HCT116 (cell line): ENCODE data around the gene SAPCD2. TPM values are rescaled to one million over a fixed set of nuclear protein-coding genes. Genes with fewer than 3 reads are reported as not detected.

ENCODE experiments used
- ATAC-seq: fragments of 200-7000 bp; cut with Tn5 transposase; 2 replicates; pipeline ENCODE4 v1.9.1; 2020; ENCODE audit warnings: mild to moderate bottlenecking, moderate library complexity
- BruUV-seq: library from RNA; stranded (reverse); fragments of 400-500 nt; replicated peaks from 2 replicates; lab custom pipeline; 2021; lab: Mats Ljungman, UMichigan
- CTCF ChIA-PET: fragments of 300-600 bp; sonication (Branson Sonifier 250); formaldehyde crosslinking; loops from one replicate; lab custom pipeline; 2021; ENCODE audit warnings: antibody characterized with exemption; lab: Charles Lee
- POLR2A ChIA-PET: fragments of 300-600, 350-600 bp; sonication (Branson Sonifier 250); formaldehyde crosslinking; loops from one replicate; lab custom pipeline; 2021; ENCODE audit warnings: antibody characterized with exemption; lab: Charles Lee
- RAD21 ChIA-PET, 2 experiments: fragments of 300-600 bp; sonication (Branson Sonifier 250); formaldehyde crosslinking; loops; one replicate each; lab custom pipeline; 2023; ENCODE audit warnings: low total read pairs in 2 of 2; ENCODE audit not compliant: uncharacterized antibody in 2 of 2, unreplicated experiment in 2 of 2, low non-redundant PET in 1 of 2; lab: Charles Lee
- DNase-seq: peaks from one replicate; pipeline ENCODE4 v3.0.0-alpha.2; 2010; ENCODE audit warnings: low read depth, low spot score
- H2AFZ ChIP-seq: fragments of 200-600 bp; shearing (Covaris generic), sonication (generic); 2 replicates; pipeline ENCODE4 v1.6.1; 2017; ENCODE audit warnings: low read depth, mixed run types, mixed read lengths, antibody characterized with exemption, low read length; ENCODE audit not compliant: poor library complexity, severe bottlenecking
- H3K27ac ChIP-seq: 2 replicates; pipeline ENCODE4 v1.5.1; 2012; ENCODE audit warnings: low read depth, low read length
- H3K27me3 ChIP-seq: fragments of 200-600 bp; sonication (generic); 2 replicates; pipeline ENCODE4 v1.6.1; 2016; ENCODE audit warnings: mixed run types, low read length, mixed read lengths; ENCODE audit not compliant: insufficient read depth
- H3K36me3 ChIP-seq, 2 experiments: fragments of 200-500 bp in 1 of 2; fragments of 200-600 bp in 1 of 2; sonication (Bioruptor generic) in 1 of 2; sonication (generic) in 1 of 2; 2 replicates each; pipeline versions ENCODE4 v1.5.1 to v1.6.1; 2014 to 2016; ENCODE audit warnings: low read length in 2 of 2, inconsistent platforms in 1 of 2, mixed read lengths in 1 of 2, mixed run types in 1 of 2; ENCODE audit not compliant: insufficient read depth in 2 of 2, control insufficient read depth in 1 of 2
- H3K4me1 ChIP-seq, 2 experiments: fragments of 200-600 bp in 1 of 2; sonication (generic) in 1 of 2; 2 replicates each; pipeline versions ENCODE4 v1.5.1 to v1.6.1; 2012 to 2017; ENCODE audit warnings: low read length in 2 of 2, inconsistent platforms in 1 of 2, mild to moderate bottlenecking in 1 of 2, mixed read lengths in 1 of 2, mixed run types in 1 of 2, moderate library complexity in 1 of 2; ENCODE audit not compliant: insufficient read depth in 2 of 2, control insufficient read depth in 1 of 2
- H3K4me2 ChIP-seq: fragments of 200-600 bp; sonication (generic); 2 replicates; pipeline ENCODE4 v1.6.1; 2017; ENCODE audit warnings: mixed run types, low read length, mixed read lengths
- H3K4me3 ChIP-seq, 2 experiments: fragments of 200-600 bp in 1 of 2; sonication (generic) in 1 of 2; replicated peaks in 1 of 2; 2 replicates each; pipeline ENCODE4 v1.5.1; 2011 to 2016; ENCODE audit warnings: low read length in 2 of 2, control low read depth in 1 of 2, low read depth in 1 of 2, mild to moderate bottlenecking in 1 of 2, mixed read lengths in 1 of 2, mixed run types in 1 of 2
- H3K79me2 ChIP-seq: fragments of 200-600 bp; sonication (generic); 2 replicates; pipeline ENCODE4 v1.6.1; 2017; ENCODE audit warnings: mild to moderate bottlenecking, mixed run types, low read length, moderate library complexity, mixed read lengths; ENCODE audit not compliant: insufficient read depth
- H3K9ac ChIP-seq: fragments of 200-600 bp; sonication (generic); 2 replicates; pipeline ENCODE4 v1.6.1; 2016; ENCODE audit warnings: low read length, mixed read lengths
- H3K9me2 ChIP-seq: fragments of 200-600 bp; sonication (generic), shearing (Covaris generic); 2 replicates; pipeline ENCODE4 v1.6.1; 2017; ENCODE audit warnings: mixed run types, mild to moderate bottlenecking, moderate library complexity; ENCODE audit not compliant: insufficient read depth
- H3K9me3 ChIP-seq, 2 experiments: fragments of 200-500 bp in 1 of 2; fragments of 200-600 bp in 1 of 2; sonication (Bioruptor generic) in 1 of 2; sonication (generic) in 1 of 2; 2 replicates each; pipeline ENCODE4 v1.6.1; 2014 to 2017; ENCODE audit warnings: low read length in 2 of 2, mixed read lengths in 2 of 2, inconsistent platforms in 1 of 2, low read depth in 1 of 2, mild to moderate bottlenecking in 1 of 2, mixed run types in 1 of 2, moderate library complexity in 1 of 2; ENCODE audit not compliant: control insufficient read depth in 1 of 2, insufficient read depth in 1 of 2
- H4K20me1 ChIP-seq: fragments of 200-600 bp; sonication (generic), shearing (Covaris generic); 2 replicates; pipeline ENCODE4 v1.6.1; 2017; ENCODE audit warnings: mixed run types, mild to moderate bottlenecking, moderate library complexity; ENCODE audit not compliant: insufficient read depth
- ATF3 ChIP-seq: IDR thresholded peaks from 2 replicates; pipeline ENCODE4 v1.6.1; 2012
- CBX3 ChIP-seq: IDR thresholded peaks from 2 replicates; pipeline ENCODE4 v1.6.1; 2012; ENCODE audit warnings: low read depth
- CEBPB ChIP-seq: IDR thresholded peaks from 2 replicates; pipeline ENCODE4 v1.6.1; 2012; ENCODE audit warnings: low read depth
- CTCF ChIP-seq, 3 experiments: fragments of 200-600 bp in 1 of 3; sonication (generic) in 1 of 3; IDR thresholded peaks in 2 of 3; conservative IDR thresholded peaks in 1 of 3; 2 replicates each; pipeline ENCODE4 v1.5.1; 2012 to 2017; ENCODE audit warnings: low read depth in 2 of 3, low read length in 2 of 3, antibody characterized with exemption in 1 of 3, borderline replicate concordance in 1 of 3, control low read depth in 1 of 3, mild to moderate bottlenecking in 1 of 3, mixed read lengths in 1 of 3, mixed run types in 1 of 3, moderate library complexity in 1 of 3; ENCODE audit not compliant: insufficient read depth in 1 of 3
- EGR1 ChIP-seq: IDR thresholded peaks from 2 replicates; pipeline ENCODE4 v1.6.1; 2012; ENCODE audit warnings: low read depth
- EZH2phosphoT487 ChIP-seq: fragments of 200-600 bp; IDR thresholded peaks from 2 replicates; pipeline ENCODE4 v1.6.1; 2018; ENCODE audit warnings: antibody characterized with exemption, borderline replicate concordance
- FOSL1 ChIP-seq: IDR thresholded peaks from 2 replicates; pipeline ENCODE4 v1.6.1; 2012; ENCODE audit warnings: low read depth
- JUND ChIP-seq: IDR thresholded peaks from 2 replicates; pipeline ENCODE4 v1.6.1; 2012
- MAX ChIP-seq: IDR thresholded peaks from 2 replicates; pipeline ENCODE4 v1.6.1; 2012
- POLR2AphosphoS5 ChIP-seq: IDR thresholded peaks from 2 replicates; pipeline ENCODE4 v1.6.1; 2011; ENCODE audit warnings: mild to moderate bottlenecking, low read depth, low read length, moderate library complexity
- RAD21 ChIP-seq: IDR thresholded peaks from 2 replicates; pipeline ENCODE4 v1.6.1; 2012; ENCODE audit warnings: low read depth, mild to moderate bottlenecking
- REST ChIP-seq: IDR thresholded peaks from 2 replicates; pipeline ENCODE4 v1.6.1; 2012; ENCODE audit warnings: low read depth
- SP1 ChIP-seq: IDR thresholded peaks from 2 replicates; pipeline ENCODE4 v1.6.1; 2012; ENCODE audit warnings: low read depth
- TCF7L2 ChIP-seq: IDR thresholded peaks from 2 replicates; pipeline ENCODE4 v1.7.0; 2011; ENCODE audit warnings: borderline replicate concordance, inconsistent platforms; ENCODE audit not compliant: insufficient read depth, insufficient read length; ENCODE audit errors: extremely low read depth
- YY1 ChIP-seq: IDR thresholded peaks from 2 replicates; pipeline ENCODE4 v1.6.1; 2011; ENCODE audit warnings: low read length, low read depth, moderate library complexity, mild to moderate bottlenecking; ENCODE audit not compliant: insufficient replicate concordance; ENCODE audit errors: extremely low read depth
- ZBTB33 ChIP-seq: IDR thresholded peaks from 2 replicates; pipeline ENCODE4 v1.6.1; 2011; ENCODE audit warnings: mild to moderate bottlenecking, low read length, moderate library complexity; ENCODE audit not compliant: insufficient replicate concordance; ENCODE audit errors: extremely low read depth
- ZFX ChIP-seq: fragments of 450-650 bp; IDR thresholded peaks from 2 replicates; pipeline ENCODE4 v1.6.1; 2017
- ZNF274 ChIP-seq: fragments of 200-500 bp; sonication (Bioruptor generic); IDR thresholded peaks from 2 replicates; pipeline ENCODE4 v1.6.1; 2014; ENCODE audit warnings: mild to moderate bottlenecking, low read depth, low read length, inconsistent platforms
- intact Hi-C: fragments of 100-400 bp; cut with micrococcal nuclease; formaldehyde crosslinking; loops from 2 replicates; pipeline ENCODE4 v1.10.0; 2022
- total RNA-seq: library from RNA; stranded (reverse); gene quantifications from one replicate; pipeline ENCODE4 v1.2.1, GENCODE V29; 2021; ENCODE audit not compliant: unreplicated experiment

Gene SAPCD2
- total RNA-seq, 1 experiment from 2014 or later, result 71.7 TPM

- no peak for TF ChIP-seq CTCF (IDR thresholded peaks at IDR 0.05 in 2 of 3, conservative IDR thresholded peaks at IDR 0.05 in 1 of 3; ENCODE audit: borderline replicate concordance in 1 of 3, insufficient read depth in 1 of 3, low read depth in 2 of 3, low read length in 2 of 3)
- TF ChIP-seq YY1, result no peak
- TF ChIP-seq ZFX, result no peak
- TF ChIP-seq TCF7L2, result no peak
- TF ChIP-seq SP1, result no peak
- TF ChIP-seq ATF3, result no peak
- TF ChIP-seq CEBPB, result no peak
- no peak for TF ChIP-seq RAD21
Measured at GRCh38 chr9:137015976-137016375, 54.4 kb downstream of the SAPCD2 start (continued).

- no peak overlapping the region for H3K4me2 ChIP-seq
- ChIA-PET CTCF (no interaction called here), RAD21 (no interaction called here), POLR2A (no interaction called here)
- no peaks in the 10 kb centered on the region for H3K4me1 ChIP-seq
- H2AFZ ChIP-seq, result no peak overlapping the region
- ATAC-seq (no peak), DNase-seq (no peak)
- no peaks in the 10 kb centered on the region for H3K9me2 ChIP-seq
- H4K20me1 ChIP-seq, result no peaks in the 10 kb centered on the region
- TF ChIP-seq EGR1 (no peak), ZBTB33 (no peak), POLR2AphosphoS5 (no peak), CBX3 (no peak), SP1 (no peak), FOSL1 (no peak), TCF7L2 (no peak), EZH2phosphoT487 (no peak), JUND (no peak), ATF3 (no peak), REST (no peak), ZNF274 (no peak), MAX (no peak), ZFX (no peak)
- intact Hi-C loops, result no loop called here
- H3K27me3 ChIP-seq, result no peaks in the 10 kb centered on the region
- H3K9ac ChIP-seq, result no peak overlapping the region
- H3K36me3 ChIP-seq, result peaks cover 19 to 34% of the 10 kb centered on the region in 2 experiments; a peak in 3 of 4 replicates
- H3K27ac ChIP-seq, result no peak overlapping the region
- no peaks in the 10 kb centered on the region for H3K79me2 ChIP-seq
- no peak overlapping the region for H3K4me3 ChIP-seq
- no peaks in the 10 kb centered on the region for H3K9me3 ChIP-seq
- BruUV-seq, result no TSS peak
Measured at GRCh38 chr9:137015540-137015930, 54.8 kb downstream of the SAPCD2 start.
